GM23338 (cell line): ENCODE data around the gene SOS2. TPM values are rescaled to one million over a fixed set of nuclear protein-coding genes. Genes with fewer than 3 reads are reported as not detected.

Experiments
- ATAC-seq: fragments of 200-7000 bp; cut with Tn5 transposase; 3 replicates; pipeline ENCODE4 v1.9.1; 2020
- DNase-seq: peaks from one replicate; pipeline ENCODE4 v3.0.0-alpha.2; 2015; ENCODE audit warnings: low spot score
- H2AFZ ChIP-seq: fragments of 200-600 bp; sonication (generic); 2 replicates; pipeline ENCODE4 v1.8.0; 2016; ENCODE audit warnings: antibody characterized with exemption, mild to moderate bottlenecking, moderate library complexity
- H3F3A ChIP-seq: fragments of 200-600 bp; sonication (generic); replicated peaks from 2 replicates; pipeline ENCODE4 v1.8.0; 2017; ENCODE audit warnings: antibody characterized with exemption, mixed run types, low read depth
- H3K27ac ChIP-seq: fragments of 200-600 bp; sonication (generic); 2 replicates; pipeline ENCODE4 v1.6.1; 2016; ENCODE audit warnings: low read depth
- H3K27me3 ChIP-seq: fragments of 200-600 bp; sonication (generic); 2 replicates; pipeline ENCODE4 v1.8.0; 2016; ENCODE audit warnings: mild to moderate bottlenecking, mixed run types, moderate library complexity; ENCODE audit not compliant: insufficient read depth
- H3K36me3 ChIP-seq: fragments of 200-600 bp; sonication (generic); 2 replicates; pipeline ENCODE4 v1.8.0; 2016; ENCODE audit warnings: mild to moderate bottlenecking; ENCODE audit not compliant: insufficient read depth
- H3K4me1 ChIP-seq: fragments of 200-600 bp; sonication (generic); 2 replicates; pipeline ENCODE4 v1.8.0; 2016; ENCODE audit warnings: mild to moderate bottlenecking, moderate library complexity; ENCODE audit not compliant: insufficient read depth
- H3K4me2 ChIP-seq: fragments of 200-600 bp; sonication (generic); 2 replicates; pipeline ENCODE4 v1.7.1; 2017; ENCODE audit warnings: mixed run types
- H3K4me3 ChIP-seq: fragments of 200-600 bp; sonication (generic); 2 replicates; pipeline ENCODE4 v1.6.1; 2016; ENCODE audit warnings: mixed run types
- H3K79me2 ChIP-seq: fragments of 200-600 bp; sonication (generic); replicated peaks from 2 replicates; pipeline ENCODE4 v1.8.0; 2017; ENCODE audit warnings: mild to moderate bottlenecking; ENCODE audit not compliant: insufficient read depth
- H3K9me2 ChIP-seq: fragments of 200-600 bp; sonication (generic); 2 replicates; pipeline ENCODE4 v1.8.0; 2017; ENCODE audit not compliant: insufficient read depth
- H4K20me1 ChIP-seq: fragments of 200-600 bp; sonication (generic); replicated peaks from 2 replicates; pipeline ENCODE4 v1.8.0; 2017; ENCODE audit warnings: mild to moderate bottlenecking; ENCODE audit not compliant: insufficient read depth
- H3K27ac Mint-ChIP-seq: 2 replicates; pipeline ENCODE4 v1.8.0; 2020; ENCODE audit warnings: inconsistent platforms, mild to moderate bottlenecking, moderate library complexity, mixed read lengths
- H3K27me3 Mint-ChIP-seq: 3 replicates; pipeline ENCODE4 v1.8.0; 2022; ENCODE audit warnings: low read depth, mild to moderate bottlenecking, moderate library complexity, mixed read lengths, inconsistent platforms; ENCODE audit not compliant: insufficient read depth, poor library complexity
- H3K36me3 Mint-ChIP-seq: 3 replicates; pipeline ENCODE4 v1.8.0; 2021; ENCODE audit warnings: low read depth, mild to moderate bottlenecking, inconsistent platforms, moderate library complexity, mixed read lengths
- H3K4me1 Mint-ChIP-seq: 3 replicates; pipeline ENCODE4 v1.8.0; 2020; ENCODE audit warnings: mild to moderate bottlenecking, inconsistent platforms, mixed read lengths
- H3K4me3 Mint-ChIP-seq: 3 replicates; pipeline ENCODE4 v1.8.0; 2021; ENCODE audit warnings: moderate library complexity, mild to moderate bottlenecking, inconsistent platforms, mixed read lengths
- H3K9me3 Mint-ChIP-seq: 3 replicates; pipeline ENCODE4 v1.8.0; 2020; ENCODE audit warnings: moderate library complexity, mild to moderate bottlenecking, inconsistent platforms, mixed read lengths
- CREB1 ChIP-seq: fragments of 250-450 bp; sonication (Bioruptor Pico); IDR thresholded peaks from 2 replicates; pipeline ENCODE4 v1.5.0; 2020; ENCODE audit warnings: low read depth, mild to moderate bottlenecking, moderate library complexity
- EZH2 ChIP-seq: fragments of 200-600 bp; sonication (generic); IDR thresholded peaks from one replicate; pipeline ENCODE4 v1.8.0; 2017; ENCODE audit warnings: antibody characterized with exemption, mild to moderate bottlenecking, low read depth; ENCODE audit not compliant: unreplicated experiment
- EZH2phosphoT487 ChIP-seq: fragments of 200-600 bp; sonication (generic); IDR thresholded peaks from one replicate; pipeline ENCODE4 v1.8.1; 2018; ENCODE audit warnings: antibody characterized with exemption; ENCODE audit not compliant: unreplicated experiment
- JUNB ChIP-seq: IDR thresholded peaks from one replicate; pipeline ENCODE4 v1.6.1; 2016; ENCODE audit warnings: antibody characterized with exemption; ENCODE audit not compliant: unreplicated experiment
- NANOG ChIP-seq: IDR thresholded peaks from 2 replicates; pipeline ENCODE4 v1.6.1; 2016; ENCODE audit warnings: antibody characterized with exemption, borderline replicate concordance
- POLR2AphosphoS5 ChIP-seq: IDR thresholded peaks from 2 replicates; pipeline ENCODE4 v1.6.1; 2016; ENCODE audit warnings: antibody characterized with exemption, low read depth
- STAT1 ChIP-seq: IDR thresholded peaks from one replicate; pipeline ENCODE4 v1.6.1; 2016; ENCODE audit warnings: antibody characterized with exemption; ENCODE audit not compliant: unreplicated experiment
- ZNF114 ChIP-seq: fragments of 250-450 bp; sonication (Bioruptor Pico); IDR thresholded peaks from 2 replicates; pipeline ENCODE4 v1.5.0; 2020; ENCODE audit warnings: mild to moderate bottlenecking, moderate library complexity
- polyA plus RNA-seq: library from polyadenylated mRNA; unstranded; fragments of >200 nt; fragmentation: Nextera tagmentation; extraction: Ambion mirVana; gene quantifications from 2 replicates; pipeline ENCODE4 v1.2.1, GENCODE V29; 2016
- total RNA-seq: library from RNA; depleted of rRNA; stranded (reverse); fragments of >200 nt; shearing (Covaris generic); gene quantifications from 2 replicates; pipeline ENCODE4 v1.2.3, GENCODE V29; 2014
- TF ChIP-seq, protein P1 (sequence below), 2 experiments: fragments of 200-600 bp in 1 of 2; sonication (generic) in 1 of 2; conservative IDR thresholded peaks; 2 replicates each; pipeline versions ENCODE4 v1.5.1 to v1.6.1; 2016 to 2017; ENCODE audit warnings: antibody characterized with exemption in 2 of 2, low read depth in 2 of 2, mild to moderate bottlenecking in 2 of 2, moderate library complexity in 1 of 2
- TF ChIP-seq, protein P2 (sequence below): fragments of 250-450 bp; sonication (Bioruptor Pico); IDR thresholded peaks from 2 replicates; pipeline ENCODE4 v1.5.0; 2020; ENCODE audit warnings: mild to moderate bottlenecking, moderate library complexity
- TF ChIP-seq, protein P3 (sequence below): IDR thresholded peaks from 2 replicates; pipeline ENCODE4 v1.6.1; 2016; ENCODE audit warnings: antibody characterized with exemption

Gene SOS2
- total and polyA plus RNA-seq, 2 experiments from 2014 or later = 3.5 to 11.4 TPM

DNA sequence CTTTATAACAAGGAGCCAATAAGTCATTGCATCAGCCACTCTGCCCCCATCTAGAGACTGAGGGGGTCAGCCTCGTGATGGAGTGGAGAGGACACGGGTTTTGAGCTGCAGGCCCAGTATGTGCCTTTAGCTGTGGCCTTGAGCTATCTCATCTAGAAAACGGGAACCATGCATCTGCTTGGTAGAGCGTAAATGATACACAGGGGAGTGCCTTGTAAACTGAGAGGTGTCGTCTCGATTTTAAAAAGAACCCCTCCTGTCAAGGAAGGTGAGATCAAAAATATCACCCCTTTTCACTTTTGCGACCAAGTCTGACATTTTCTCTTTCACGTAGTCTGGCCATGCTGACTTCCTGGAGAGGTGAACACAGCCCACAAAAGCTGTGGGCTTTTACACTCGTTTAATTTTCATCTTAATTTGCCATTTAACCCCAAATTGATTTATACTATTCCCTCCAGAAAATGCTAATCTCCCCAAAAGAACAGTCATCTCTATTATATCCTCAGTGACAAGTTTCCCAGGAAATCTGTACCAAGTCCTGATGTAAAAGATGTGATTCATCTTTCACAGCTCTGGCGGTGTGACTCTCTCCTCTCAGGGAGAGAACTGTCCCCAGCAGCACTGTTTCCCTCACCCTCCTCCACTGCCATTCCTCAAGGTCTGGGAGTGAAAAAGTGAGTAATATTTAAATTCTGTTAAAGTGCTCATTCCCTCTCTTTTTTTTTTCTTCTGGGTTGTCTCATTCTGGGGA, 145.6 kb downstream of the SOS2 start:
- H3K27ac Mint-ChIP-seq = no peak overlapping the region
- Histone ChIP-seq H3K79me2 (no peaks in the 10 kb centered on the region), H3K4me1 (peaks cover 10% of the 10 kb centered on the region), H3F3A (no peaks in the 10 kb centered on the region), H2AFZ (peak overlapping the region; percentile 56; the same call in 1 of the 2 replicates), H3K36me3 (no peaks in the 10 kb centered on the region), H3K4me3 (no peak overlapping the region), H3K4me2 (no peak overlapping the region), H3K9me2 (no peaks in the 10 kb centered on the region), H4K20me1 (no peaks in the 10 kb centered on the region), H3K27me3 (no peaks in the 10 kb centered on the region), H3K27ac (no peak overlapping the region)
- H3K4me1 Mint-ChIP-seq = peaks cover 4% of the 10 kb centered on the region; the same call in 2 of the 3 replicates
- peaks cover 1% of the 10 kb centered on the region for H3K27me3 Mint-ChIP-seq
- H3K4me3 Mint-ChIP-seq = no peak overlapping the region
- H3K9me3 Mint-ChIP-seq = no peaks in the 10 kb centered on the region
- DNase-seq = no peak
- H3K36me3 Mint-ChIP-seq = no peaks in the 10 kb centered on the region
- no peak for ATAC-seq
- TF ChIP-seq EZH2 (no peak), NANOG (no peak), EZH2phosphoT487 (no peak), STAT1 (no peak), ZNF114 (no peak), POLR2AphosphoS5 (no peak), CREB1 (CRISPR knock-in tag) (no peak), JUNB (no peak)
- TF ChIP-seq, protein P1, sequence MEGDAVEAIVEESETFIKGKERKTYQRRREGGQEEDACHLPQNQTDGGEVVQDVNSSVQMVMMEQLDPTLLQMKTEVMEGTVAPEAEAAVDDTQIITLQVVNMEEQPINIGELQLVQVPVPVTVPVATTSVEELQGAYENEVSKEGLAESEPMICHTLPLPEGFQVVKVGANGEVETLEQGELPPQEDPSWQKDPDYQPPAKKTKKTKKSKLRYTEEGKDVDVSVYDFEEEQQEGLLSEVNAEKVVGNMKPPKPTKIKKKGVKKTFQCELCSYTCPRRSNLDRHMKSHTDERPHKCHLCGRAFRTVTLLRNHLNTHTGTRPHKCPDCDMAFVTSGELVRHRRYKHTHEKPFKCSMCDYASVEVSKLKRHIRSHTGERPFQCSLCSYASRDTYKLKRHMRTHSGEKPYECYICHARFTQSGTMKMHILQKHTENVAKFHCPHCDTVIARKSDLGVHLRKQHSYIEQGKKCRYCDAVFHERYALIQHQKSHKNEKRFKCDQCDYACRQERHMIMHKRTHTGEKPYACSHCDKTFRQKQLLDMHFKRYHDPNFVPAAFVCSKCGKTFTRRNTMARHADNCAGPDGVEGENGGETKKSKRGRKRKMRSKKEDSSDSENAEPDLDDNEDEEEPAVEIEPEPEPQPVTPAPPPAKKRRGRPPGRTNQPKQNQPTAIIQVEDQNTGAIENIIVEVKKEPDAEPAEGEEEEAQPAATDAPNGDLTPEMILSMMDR (conservative IDR thresholded peaks at IDR 0.05; ENCODE audit: low read depth in 2 of 2) = no peak
- TF ChIP-seq, protein P2, sequence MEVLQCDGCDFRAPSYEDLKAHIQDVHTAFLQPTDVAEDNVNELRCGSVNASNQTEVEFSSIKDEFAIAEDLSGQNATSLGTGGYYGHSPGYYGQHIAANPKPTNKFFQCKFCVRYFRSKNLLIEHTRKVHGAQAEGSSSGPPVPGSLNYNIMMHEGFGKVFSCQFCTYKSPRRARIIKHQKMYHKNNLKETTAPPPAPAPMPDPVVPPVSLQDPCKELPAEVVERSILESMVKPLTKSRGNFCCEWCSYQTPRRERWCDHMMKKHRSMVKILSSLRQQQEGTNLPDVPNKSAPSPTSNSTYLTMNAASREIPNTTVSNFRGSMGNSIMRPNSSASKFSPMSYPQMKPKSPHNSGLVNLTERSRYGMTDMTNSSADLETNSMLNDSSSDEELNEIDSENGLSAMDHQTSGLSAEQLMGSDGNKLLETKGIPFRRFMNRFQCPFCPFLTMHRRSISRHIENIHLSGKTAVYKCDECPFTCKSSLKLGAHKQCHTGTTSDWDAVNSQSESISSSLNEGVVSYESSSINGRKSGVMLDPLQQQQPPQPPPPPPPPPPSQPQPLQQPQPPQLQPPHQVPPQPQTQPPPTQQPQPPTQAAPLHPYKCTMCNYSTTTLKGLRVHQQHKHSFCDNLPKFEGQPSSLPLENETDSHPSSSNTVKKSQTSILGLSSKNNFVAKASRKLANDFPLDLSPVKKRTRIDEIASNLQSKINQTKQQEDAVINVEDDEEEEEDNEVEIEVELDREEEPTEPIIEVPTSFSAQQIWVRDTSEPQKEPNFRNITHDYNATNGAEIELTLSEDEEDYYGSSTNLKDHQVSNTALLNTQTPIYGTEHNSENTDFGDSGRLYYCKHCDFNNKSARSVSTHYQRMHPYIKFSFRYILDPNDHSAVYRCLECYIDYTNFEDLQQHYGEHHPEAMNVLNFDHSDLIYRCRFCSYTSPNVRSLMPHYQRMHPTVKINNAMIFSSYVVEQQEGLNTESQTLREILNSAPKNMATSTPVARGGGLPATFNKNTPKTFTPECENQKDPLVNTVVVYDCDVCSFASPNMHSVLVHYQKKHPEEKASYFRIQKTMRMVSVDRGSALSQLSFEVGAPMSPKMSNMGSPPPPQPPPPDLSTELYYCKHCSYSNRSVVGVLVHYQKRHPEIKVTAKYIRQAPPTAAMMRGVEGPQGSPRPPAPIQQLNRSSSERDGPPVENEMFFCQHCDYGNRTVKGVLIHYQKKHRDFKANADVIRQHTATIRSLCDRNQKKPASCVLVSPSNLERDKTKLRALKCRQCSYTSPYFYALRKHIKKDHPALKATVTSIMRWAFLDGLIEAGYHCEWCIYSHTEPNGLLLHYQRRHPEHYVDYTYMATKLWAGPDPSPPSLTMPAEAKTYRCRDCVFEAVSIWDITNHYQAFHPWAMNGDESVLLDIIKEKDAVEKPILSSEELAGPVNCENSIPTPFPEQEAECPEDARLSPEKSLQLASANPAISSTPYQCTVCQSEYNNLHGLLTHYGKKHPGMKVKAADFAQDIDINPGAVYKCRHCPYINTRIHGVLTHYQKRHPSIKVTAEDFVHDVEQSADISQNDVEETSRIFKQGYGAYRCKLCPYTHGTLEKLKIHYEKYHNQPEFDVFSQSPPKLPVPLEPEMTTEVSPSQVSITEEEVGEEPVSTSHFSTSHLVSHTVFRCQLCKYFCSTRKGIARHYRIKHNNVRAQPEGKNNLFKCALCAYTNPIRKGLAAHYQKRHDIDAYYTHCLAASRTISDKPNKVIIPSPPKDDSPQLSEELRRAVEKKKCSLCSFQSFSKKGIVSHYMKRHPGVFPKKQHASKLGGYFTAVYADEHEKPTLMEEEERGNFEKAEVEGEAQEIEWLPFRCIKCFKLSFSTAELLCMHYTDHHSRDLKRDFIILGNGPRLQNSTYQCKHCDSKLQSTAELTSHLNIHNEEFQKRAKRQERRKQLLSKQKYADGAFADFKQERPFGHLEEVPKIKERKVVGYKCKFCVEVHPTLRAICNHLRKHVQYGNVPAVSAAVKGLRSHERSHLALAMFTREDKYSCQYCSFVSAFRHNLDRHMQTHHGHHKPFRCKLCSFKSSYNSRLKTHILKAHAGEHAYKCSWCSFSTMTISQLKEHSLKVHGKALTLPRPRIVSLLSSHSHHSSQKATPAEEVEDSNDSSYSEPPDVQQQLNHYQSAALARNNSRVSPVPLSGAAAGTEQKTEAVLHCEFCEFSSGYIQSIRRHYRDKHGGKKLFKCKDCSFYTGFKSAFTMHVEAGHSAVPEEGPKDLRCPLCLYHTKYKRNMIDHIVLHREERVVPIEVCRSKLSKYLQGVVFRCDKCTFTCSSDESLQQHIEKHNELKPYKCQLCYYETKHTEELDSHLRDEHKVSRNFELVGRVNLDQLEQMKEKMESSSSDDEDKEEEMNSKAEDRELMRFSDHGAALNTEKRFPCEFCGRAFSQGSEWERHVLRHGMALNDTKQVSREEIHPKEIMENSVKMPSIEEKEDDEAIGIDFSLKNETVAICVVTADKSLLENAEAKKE = no peak
- TF ChIP-seq, protein P3, sequence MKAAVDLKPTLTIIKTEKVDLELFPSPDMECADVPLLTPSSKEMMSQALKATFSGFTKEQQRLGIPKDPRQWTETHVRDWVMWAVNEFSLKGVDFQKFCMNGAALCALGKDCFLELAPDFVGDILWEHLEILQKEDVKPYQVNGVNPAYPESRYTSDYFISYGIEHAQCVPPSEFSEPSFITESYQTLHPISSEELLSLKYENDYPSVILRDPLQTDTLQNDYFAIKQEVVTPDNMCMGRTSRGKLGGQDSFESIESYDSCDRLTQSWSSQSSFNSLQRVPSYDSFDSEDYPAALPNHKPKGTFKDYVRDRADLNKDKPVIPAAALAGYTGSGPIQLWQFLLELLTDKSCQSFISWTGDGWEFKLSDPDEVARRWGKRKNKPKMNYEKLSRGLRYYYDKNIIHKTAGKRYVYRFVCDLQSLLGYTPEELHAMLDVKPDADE = no peak
